SK-N-SH (cell line): ENCODE data around the gene WIPI1. TPM values are rescaled to one million over a fixed set of nuclear protein-coding genes. Genes with fewer than 3 reads are reported as not detected.

Experiments
- CTCF ChIA-PET: fragments of 300-600, 350-600 bp; formaldehyde crosslinking; extraction: SDS; loops from one replicate; lab custom pipeline; 2021; lab: Yijun Ruan, JAX
- POLR2A ChIA-PET: fragments of 350-600 bp; sonication (Branson Sonifier 250); formaldehyde crosslinking; extraction: SDS; loops from one replicate; lab custom pipeline; 2020; ENCODE audit warnings: antibody characterized with exemption, inconsistent platforms; lab: Yijun Ruan, JAX
- DNase-seq: peaks from one replicate; pipeline ENCODE4 v3.0.0; 2012
- H2AFZ ChIP-seq: fragments of 200-600 bp; sonication (generic); 2 replicates; pipeline ENCODE4 v1.8.1; 2016; ENCODE audit warnings: antibody characterized with exemption, mild to moderate bottlenecking, low read depth
- H3F3A ChIP-seq: fragments of 200-600 bp; sonication (generic); replicated peaks from 2 replicates; pipeline ENCODE3; 2016; ENCODE audit warnings: antibody characterized with exemption, mild to moderate bottlenecking; ENCODE audit not compliant: insufficient read depth
- H3K27ac ChIP-seq, 2 experiments: fragments of 200-500 bp in 1 of 2; fragments of 200-600 bp in 1 of 2; sonication (Bioruptor generic) in 1 of 2; sonication (generic), shearing (Covaris generic) in 1 of 2; 2 replicates each; pipeline versions ENCODE4 v1.5.1 to v1.6.1; 2014 to 2016; ENCODE audit warnings: low read depth in 2 of 2, inconsistent platforms in 1 of 2, low read length in 1 of 2, mild to moderate bottlenecking in 1 of 2, mixed read lengths in 1 of 2
- H3K27me3 ChIP-seq: fragments of 200-600 bp; sonication (generic), shearing (Covaris generic); 2 replicates; pipeline ENCODE4 v1.6.1; 2016; ENCODE audit warnings: mixed run types; ENCODE audit not compliant: insufficient read depth
- H3K36me3 ChIP-seq, 2 experiments: fragments of 200-500 bp in 1 of 2; fragments of 200-600 bp in 1 of 2; sonication (Bioruptor generic) in 1 of 2; sonication (generic) in 1 of 2; replicated peaks in 1 of 2; 2 replicates each; pipeline versions ENCODE3 to v1.5.1; 2014 to 2016; ENCODE audit warnings: low read length in 1 of 2, mild to moderate bottlenecking in 1 of 2; ENCODE audit not compliant: insufficient read depth in 2 of 2, control insufficient read depth in 1 of 2
- H3K4me1 ChIP-seq, 2 experiments: fragments of 200-500 bp in 1 of 2; fragments of 200-600 bp in 1 of 2; sonication (Bioruptor generic) in 1 of 2; sonication (generic), shearing (Covaris generic) in 1 of 2; 2 replicates each; pipeline versions ENCODE4 v1.5.1 to v1.6.1; 2014 to 2016; ENCODE audit warnings: low read depth in 1 of 2, low read length in 1 of 2, mixed run types in 1 of 2; ENCODE audit not compliant: insufficient read depth in 2 of 2, control insufficient read depth in 1 of 2
- H3K4me2 ChIP-seq: fragments of 200-600 bp; sonication (generic), shearing (Covaris generic); 2 replicates; pipeline ENCODE4 v1.6.1; 2017; ENCODE audit warnings: mixed run types
- H3K4me3 ChIP-seq, 2 experiments: fragments of 200-500 bp in 1 of 2; fragments of 200-600 bp in 1 of 2; sonication (Bioruptor generic) in 1 of 2; sonication (generic), shearing (Covaris generic) in 1 of 2; 2 replicates each; pipeline versions ENCODE4 v1.5.1 to v1.8.1; 2014 to 2016; ENCODE audit warnings: low read depth in 2 of 2, inconsistent platforms in 1 of 2, low read length in 1 of 2, mild to moderate bottlenecking in 1 of 2, mixed read lengths in 1 of 2, moderate library complexity in 1 of 2
- H3K79me2 ChIP-seq: fragments of 200-600 bp; sonication (generic); 2 replicates; pipeline ENCODE4 v1.8.1; 2017; ENCODE audit warnings: mild to moderate bottlenecking; ENCODE audit not compliant: insufficient read depth
- H3K9ac ChIP-seq: fragments of 200-600 bp; sonication (generic); 2 replicates; pipeline ENCODE4 v1.6.1; 2017; ENCODE audit warnings: mixed run types
- H3K9me2 ChIP-seq: fragments of 200-600 bp; sonication (generic); 2 replicates; pipeline ENCODE4 v1.6.1; 2017; ENCODE audit warnings: mixed run types
- H3K9me3 ChIP-seq: fragments of 200-600 bp; sonication (generic); 2 replicates; pipeline ENCODE4 v1.6.1; 2017; ENCODE audit warnings: mixed run types, mild to moderate bottlenecking, moderate library complexity
- H4K20me1 ChIP-seq: fragments of 200-600 bp; sonication (generic); 2 replicates; pipeline ENCODE4 v1.6.1; 2017; ENCODE audit warnings: mild to moderate bottlenecking, mixed run types; ENCODE audit not compliant: insufficient read depth
- EP300 ChIP-seq, 2 experiments: IDR thresholded peaks; 2 replicates each; pipeline versions ENCODE4 v1.4.0 to v1.6.1; 2012; ENCODE audit warnings: borderline replicate concordance in 1 of 2, low read depth in 1 of 2, low read length in 1 of 2
- FOXM1 ChIP-seq: IDR thresholded peaks from 2 replicates; pipeline ENCODE4 v1.4.0; 2012; ENCODE audit warnings: low read depth, mild to moderate bottlenecking
- MEF2A ChIP-seq: IDR thresholded peaks from 2 replicates; pipeline ENCODE4 v1.4.0; 2012; ENCODE audit warnings: low read depth, borderline replicate concordance
- NRF1 ChIP-seq: IDR thresholded peaks from 2 replicates; pipeline ENCODE4 v1.6.1; 2012; ENCODE audit warnings: low read depth, mild to moderate bottlenecking, low read length
- POLR2AphosphoS5 ChIP-seq: IDR thresholded peaks from 2 replicates; pipeline ENCODE4 v1.6.1; 2012; ENCODE audit warnings: low read depth, low read length
- RXRA ChIP-seq: IDR thresholded peaks from 2 replicates; pipeline ENCODE4 v1.4.0; 2012; ENCODE audit warnings: low read depth, mild to moderate bottlenecking, borderline replicate concordance
- SIN3A ChIP-seq: IDR thresholded peaks from 2 replicates; pipeline ENCODE4 v1.6.1; 2012; ENCODE audit warnings: low read depth, mild to moderate bottlenecking, low read length, moderate library complexity, borderline replicate concordance
- SMC3 ChIP-seq: IDR thresholded peaks from 2 replicates; pipeline ENCODE4 v1.6.1; 2012; ENCODE audit warnings: low read depth, low read length, improper control_type of control experiment
- TAF1 ChIP-seq: IDR thresholded peaks from 2 replicates; pipeline ENCODE4 v1.6.1; 2012; ENCODE audit warnings: low read depth, mild to moderate bottlenecking, low read length, moderate library complexity, borderline replicate concordance
- TCF12 ChIP-seq: IDR thresholded peaks from 2 replicates; pipeline ENCODE4 v1.4.0; 2012
- USF2 ChIP-seq: fragments of 150-350 bp; IDR thresholded peaks from 2 replicates; pipeline ENCODE4 v1.6.1; 2017; ENCODE audit warnings: antibody characterized with exemption, low read length, low read depth, borderline replicate concordance
- WGBS: methylation state at CpG from one replicate; pipeline ENCODE4 v1.1.6; 2017; ENCODE audit warnings: low lambda C conversion rate; 5-methylcytosine and 5-hydroxymethylcytosine counted together
- polyA plus RNA-seq, 3 experiments: library from polyadenylated mRNA; depleted of rRNA; stranded (reverse); fragments of >200 nt; gene quantifications; 2 replicates each; pipeline ENCODE4 v1.2.3, GENCODE V29; 2012
- TF ChIP-seq, protein P1 (sequence below): fragments of 200-600 bp; sonication (generic); IDR thresholded peaks from 2 replicates; pipeline ENCODE4 v1.6.1; 2017; ENCODE audit warnings: antibody characterized with exemption, mild to moderate bottlenecking, moderate library complexity
- TF ChIP-seq, protein P2 (sequence below): fragments of 150-350 bp; IDR thresholded peaks from 2 replicates; pipeline ENCODE4 v1.6.1; 2016; ENCODE audit warnings: mild to moderate bottlenecking, low read depth, low read length
- TF ChIP-seq, protein P3 (sequence below): IDR thresholded peaks from 2 replicates; pipeline ENCODE4 v1.4.0; 2012; ENCODE audit warnings: low read depth, borderline replicate concordance
- TF ChIP-seq, protein P4 (sequence below): IDR thresholded peaks from 2 replicates; pipeline ENCODE4; 2012

The WIPI1 gene
- polyA plus RNA-seq, 1 of the 3 experiments (the other 2 are of a cell fraction): 52.7 TPM

DNA sequence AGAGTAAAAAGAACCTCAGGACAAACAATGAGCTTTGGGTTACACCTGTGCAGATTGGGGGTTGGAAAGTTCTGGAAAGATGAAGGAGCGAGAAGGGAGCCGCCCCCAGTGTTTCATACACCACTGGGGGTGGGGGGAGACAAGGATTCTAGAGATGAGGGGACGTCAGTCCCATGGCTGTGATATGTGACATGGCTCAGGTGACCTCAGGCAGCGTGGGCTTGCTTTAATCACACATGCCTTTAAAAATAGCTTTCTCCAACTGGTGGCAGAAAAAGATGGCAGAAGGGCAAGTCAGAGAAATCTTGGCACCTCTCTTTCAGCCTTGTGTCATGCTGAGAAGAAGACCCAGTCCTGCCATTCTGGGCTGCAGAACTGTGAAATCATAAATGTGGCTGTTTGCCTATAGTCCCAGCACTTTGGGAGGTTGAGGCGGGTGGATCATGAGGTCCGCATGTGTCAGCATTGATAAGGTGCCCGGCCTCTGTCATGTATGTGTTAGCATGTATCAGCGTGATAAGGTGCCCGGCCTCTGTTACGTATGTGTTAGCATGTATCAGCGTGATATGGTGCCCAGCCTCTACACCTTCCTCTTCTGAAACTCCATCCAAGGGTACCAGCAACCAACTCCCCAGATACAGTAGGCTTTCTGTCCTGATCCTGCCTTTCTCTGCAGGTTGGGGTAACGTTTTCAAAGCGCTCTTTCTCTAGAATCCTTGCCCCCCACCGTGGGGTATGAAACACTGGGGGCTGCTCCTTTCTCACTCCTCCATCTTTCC, 25.0 kb downstream of the WIPI1 start:
- Histone ChIP-seq H3K79me2 (no peaks in the 10 kb centered on the region), H3F3A (no peaks in the 10 kb centered on the region), H3K9me3 (no peaks in the 10 kb centered on the region), H3K9me2 (no peaks in the 10 kb centered on the region), H4K20me1 (no peaks in the 10 kb centered on the region), H3K27me3 (no peaks in the 10 kb centered on the region), H3K4me1 (peaks cover 0 to 10% of the 10 kb centered on the region in 2 experiments; a peak in 1 of 4 replicates), H3K9ac (no peak overlapping the region), H3K36me3 (peaks cover 56 to 69% of the 10 kb centered on the region in 2 experiments), H3K4me3 (no peak overlapping the region), H2AFZ (no peak overlapping the region), H3K4me2 (no peak overlapping the region), H3K27ac (no peak overlapping the region)
- CTCF ChIA-PET: interaction anchor here (0.9 to 2.1 kb wide), 11 partner anchors 12 to 169 kb away, joined by 3 to 9 read pairs (median 4); no protein-coding TSS in a partner anchor
- DNase-seq: no peak
- TF ChIP-seq EP300 (IDR thresholded peaks at IDR 0.05; ENCODE audit: borderline replicate concordance in 1 of 2, low read depth in 1 of 2, low read length in 1 of 2): no peak
- TF ChIP-seq, protein P1, sequence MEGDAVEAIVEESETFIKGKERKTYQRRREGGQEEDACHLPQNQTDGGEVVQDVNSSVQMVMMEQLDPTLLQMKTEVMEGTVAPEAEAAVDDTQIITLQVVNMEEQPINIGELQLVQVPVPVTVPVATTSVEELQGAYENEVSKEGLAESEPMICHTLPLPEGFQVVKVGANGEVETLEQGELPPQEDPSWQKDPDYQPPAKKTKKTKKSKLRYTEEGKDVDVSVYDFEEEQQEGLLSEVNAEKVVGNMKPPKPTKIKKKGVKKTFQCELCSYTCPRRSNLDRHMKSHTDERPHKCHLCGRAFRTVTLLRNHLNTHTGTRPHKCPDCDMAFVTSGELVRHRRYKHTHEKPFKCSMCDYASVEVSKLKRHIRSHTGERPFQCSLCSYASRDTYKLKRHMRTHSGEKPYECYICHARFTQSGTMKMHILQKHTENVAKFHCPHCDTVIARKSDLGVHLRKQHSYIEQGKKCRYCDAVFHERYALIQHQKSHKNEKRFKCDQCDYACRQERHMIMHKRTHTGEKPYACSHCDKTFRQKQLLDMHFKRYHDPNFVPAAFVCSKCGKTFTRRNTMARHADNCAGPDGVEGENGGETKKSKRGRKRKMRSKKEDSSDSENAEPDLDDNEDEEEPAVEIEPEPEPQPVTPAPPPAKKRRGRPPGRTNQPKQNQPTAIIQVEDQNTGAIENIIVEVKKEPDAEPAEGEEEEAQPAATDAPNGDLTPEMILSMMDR: no peak
- no peak for TF ChIP-seq POLR2AphosphoS5
- no peak for TF ChIP-seq TAF1
- no peak for TF ChIP-seq RXRA
- no peak for TF ChIP-seq MEF2A
- TF ChIP-seq, protein P2, sequence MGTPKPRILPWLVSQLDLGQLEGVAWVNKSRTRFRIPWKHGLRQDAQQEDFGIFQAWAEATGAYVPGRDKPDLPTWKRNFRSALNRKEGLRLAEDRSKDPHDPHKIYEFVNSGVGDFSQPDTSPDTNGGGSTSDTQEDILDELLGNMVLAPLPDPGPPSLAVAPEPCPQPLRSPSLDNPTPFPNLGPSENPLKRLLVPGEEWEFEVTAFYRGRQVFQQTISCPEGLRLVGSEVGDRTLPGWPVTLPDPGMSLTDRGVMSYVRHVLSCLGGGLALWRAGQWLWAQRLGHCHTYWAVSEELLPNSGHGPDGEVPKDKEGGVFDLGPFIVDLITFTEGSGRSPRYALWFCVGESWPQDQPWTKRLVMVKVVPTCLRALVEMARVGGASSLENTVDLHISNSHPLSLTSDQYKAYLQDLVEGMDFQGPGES: no peak
- TF ChIP-seq NRF1: no peak
- no peak for TF ChIP-seq SIN3A
- TF ChIP-seq FOXM1: no peak
- TF ChIP-seq USF2: no peak
- TF ChIP-seq, protein P3, sequence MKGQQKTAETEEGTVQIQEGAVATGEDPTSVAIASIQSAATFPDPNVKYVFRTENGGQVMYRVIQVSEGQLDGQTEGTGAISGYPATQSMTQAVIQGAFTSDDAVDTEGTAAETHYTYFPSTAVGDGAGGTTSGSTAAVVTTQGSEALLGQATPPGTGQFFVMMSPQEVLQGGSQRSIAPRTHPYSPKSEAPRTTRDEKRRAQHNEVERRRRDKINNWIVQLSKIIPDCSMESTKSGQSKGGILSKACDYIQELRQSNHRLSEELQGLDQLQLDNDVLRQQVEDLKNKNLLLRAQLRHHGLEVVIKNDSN: no peak
- TF ChIP-seq SMC3: no peak
- TF ChIP-seq TCF12: no peak
- TF ChIP-seq, protein P4, sequence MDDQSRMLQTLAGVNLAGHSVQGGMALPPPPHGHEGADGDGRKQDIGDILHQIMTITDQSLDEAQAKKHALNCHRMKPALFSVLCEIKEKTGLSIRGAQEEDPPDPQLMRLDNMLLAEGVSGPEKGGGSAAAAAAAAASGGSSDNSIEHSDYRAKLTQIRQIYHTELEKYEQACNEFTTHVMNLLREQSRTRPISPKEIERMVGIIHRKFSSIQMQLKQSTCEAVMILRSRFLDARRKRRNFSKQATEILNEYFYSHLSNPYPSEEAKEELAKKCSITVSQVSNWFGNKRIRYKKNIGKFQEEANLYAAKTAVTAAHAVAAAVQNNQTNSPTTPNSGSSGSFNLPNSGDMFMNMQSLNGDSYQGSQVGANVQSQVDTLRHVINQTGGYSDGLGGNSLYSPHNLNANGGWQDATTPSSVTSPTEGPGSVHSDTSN: no peak
- POLR2A ChIA-PET: no interaction called here
- WGBS: 82% methylated on average over 14 of the region's 14 CpGs
